Stimulated activated CD4-positive, alpha-beta T cell treated with anti-CD3 and anti-CD28 coated beads, Interleukin-15, amount 100 ng/mL, for 24 hours (primary cell): ENCODE results near the gene FAM111B.
"Not testable (repeated sequence)": the region's sequence is repeated elsewhere in the genome, so short reads cannot be mapped to it uniquely, and the experiment has no call there.

Experiments
- DNase-seq: peaks from one replicate; pipeline ENCODE4 v3.0.0-alpha.2; 2020

The FAM111B gene

DNA sequence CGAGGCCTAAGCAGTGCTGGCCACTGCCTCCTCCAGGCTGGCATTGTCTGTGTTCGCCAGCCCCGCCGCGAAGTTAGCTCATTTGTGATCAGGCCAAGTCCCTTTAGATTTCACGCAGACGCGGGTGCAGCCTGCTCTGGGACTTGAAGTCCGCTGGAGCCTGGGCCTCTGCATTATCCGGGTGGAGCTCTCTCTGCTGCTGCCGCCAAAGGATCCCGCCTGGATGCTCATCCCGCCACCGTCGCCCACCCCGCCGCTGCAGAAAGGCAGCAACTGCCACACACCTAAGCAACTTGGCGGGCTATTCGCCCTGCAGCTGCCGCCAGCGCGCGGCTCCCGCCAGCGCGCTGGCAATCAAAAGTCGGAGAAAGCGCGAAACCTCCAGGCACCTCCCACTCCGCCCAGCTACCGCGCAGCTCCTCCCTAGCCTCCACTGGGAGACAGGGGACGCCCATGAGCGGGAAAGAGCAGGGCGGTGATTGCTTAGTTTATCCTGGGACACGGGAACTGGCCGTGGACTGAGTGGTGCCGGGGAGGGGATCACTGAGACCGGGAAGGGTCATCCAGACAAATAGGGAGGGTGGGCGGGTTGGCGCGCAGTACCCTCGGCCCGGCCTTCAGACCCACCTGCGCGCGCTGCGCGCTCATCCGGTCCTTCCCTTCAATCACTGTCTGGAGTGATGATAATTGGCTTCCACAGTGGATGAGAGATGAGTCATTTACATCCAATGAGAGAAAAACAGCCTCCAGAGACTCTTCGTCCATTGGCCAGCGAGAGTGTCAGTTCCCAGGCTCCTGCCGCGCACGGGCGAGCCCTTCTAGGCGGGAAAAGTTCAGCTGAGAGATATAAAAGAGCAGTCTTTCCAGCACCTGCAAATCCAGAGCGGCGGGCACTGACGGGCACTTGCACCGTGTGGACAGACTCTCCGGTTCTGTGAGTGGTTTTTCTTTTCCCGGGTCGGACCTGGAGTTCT, at the start of gene FAM111B:
Gene FAM111B (plus strand): TSS at position 875 of the 974 bp plus-strand sequence. CDS start 2,389 bp downstream, outside the sequence.
- DNase-seq, result peak; percentile 84

DNA sequence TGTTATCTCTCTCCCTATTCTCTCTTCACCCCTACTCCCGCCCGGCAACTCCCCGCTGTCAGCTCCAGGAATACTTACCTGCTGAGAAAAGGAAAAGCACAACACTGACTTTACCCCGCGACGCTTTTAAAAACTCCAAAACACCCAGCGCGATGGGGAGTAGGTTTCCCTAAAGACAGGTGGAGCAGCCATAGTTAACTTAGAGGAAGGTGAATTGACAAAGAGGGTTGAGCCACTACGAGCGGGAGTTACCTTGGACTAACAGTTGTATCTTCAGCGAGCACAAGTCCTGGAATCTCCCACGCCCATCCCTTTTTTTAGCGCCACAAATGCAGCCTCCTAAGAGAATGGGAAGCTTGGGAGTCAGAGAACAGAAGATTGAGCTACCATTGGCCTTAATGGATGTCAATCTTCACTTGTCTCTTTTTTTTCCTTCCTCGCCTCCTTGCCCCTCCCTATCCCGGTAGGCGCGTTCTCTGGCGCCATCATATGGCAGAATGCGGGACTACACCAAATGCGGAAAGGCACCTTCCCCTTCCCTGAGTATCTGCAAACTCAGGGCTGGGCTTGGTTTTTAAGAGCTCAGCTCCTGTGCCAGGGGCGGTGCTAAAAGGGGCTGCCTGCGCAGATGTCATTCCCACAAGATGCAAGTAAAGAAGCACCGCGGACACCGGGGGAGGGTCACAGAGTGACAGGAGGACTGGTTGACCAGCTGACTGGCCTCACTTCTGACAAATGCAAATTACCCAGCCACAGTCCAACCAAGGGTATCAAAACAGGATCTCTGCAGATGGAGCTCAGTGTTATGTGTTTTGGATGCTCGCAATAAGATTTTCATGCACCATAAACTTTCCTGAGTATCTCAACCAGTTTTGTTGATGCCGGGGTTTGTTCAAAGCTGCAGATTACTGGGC, 48.7 kb upstream of the FAM111B start:
- DNase-seq, result peak; percentile 88

GRCh38 chr11:59060096-59060495, 46.9 kb upstream of the FAM111B start:
- DNase-seq, result not testable (repeated sequence)

- no peak for DNase-seq
Observed at GRCh38 chr11:59062602-59063529, 44.2 kb upstream of the FAM111B start.

GRCh38 chr11:59063996-59064727, 42.9 kb upstream of the FAM111B start:
- DNase-seq, result not testable (repeated sequence)

- no peak for DNase-seq
Observed at GRCh38 chr11:59069087-59069486, 38.0 kb upstream of the FAM111B start.

- DNase-seq, result no peak
Observed at GRCh38 chr11:59076876-59077571, 30.0 kb upstream of the FAM111B start.

GRCh38 chr11:59078435-59078834, 28.6 kb upstream of the FAM111B start:
- no peak for DNase-seq

DNA sequence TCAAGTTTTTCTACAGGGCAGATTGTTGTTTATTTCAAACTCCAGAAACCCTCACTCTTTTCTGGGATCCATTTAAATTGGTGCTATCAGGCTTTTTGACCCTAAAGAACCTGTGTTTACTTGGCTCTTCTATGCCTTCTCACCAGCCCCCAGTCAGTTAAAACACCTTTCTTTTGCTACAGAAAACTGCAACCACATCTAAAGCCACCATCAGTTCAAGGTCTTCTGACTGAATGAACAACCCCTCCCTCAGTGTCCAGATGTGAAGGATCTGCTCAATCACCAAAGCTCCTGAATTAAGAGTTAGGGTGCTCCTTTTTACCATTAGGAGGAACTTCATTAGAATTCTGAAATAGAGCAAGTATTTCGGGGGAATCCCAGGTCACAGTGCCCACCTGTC, 28.0 kb upstream of the FAM111B start:
- DNase-seq, result no peak

DNA sequence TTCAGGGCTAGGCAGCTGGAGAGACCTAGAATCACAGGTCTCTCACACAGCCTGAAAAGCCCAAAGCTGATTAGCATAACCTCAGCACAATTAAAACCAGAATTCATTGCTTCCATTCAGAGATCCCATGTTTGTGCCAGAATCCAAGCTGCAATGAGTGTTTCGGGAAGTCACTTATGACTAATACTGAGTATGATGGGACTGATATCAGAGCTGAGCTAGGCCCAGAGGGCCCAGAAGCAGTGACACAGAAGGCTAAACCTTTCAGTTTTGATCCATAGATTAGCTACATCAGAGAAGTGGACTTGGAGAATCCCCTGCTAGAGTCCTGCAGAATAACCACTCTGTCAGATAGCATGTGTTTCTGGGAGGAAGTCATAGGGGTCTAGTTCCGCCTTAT, 26.6 kb upstream of the FAM111B start:
- not testable (repeated sequence) for DNase-seq

- not testable (repeated sequence) for DNase-seq
Observed at GRCh38 chr11:59081430-59082020, 25.5 kb upstream of the FAM111B start.

GRCh38 chr11:59086007-59086406, 21.0 kb upstream of the FAM111B start, which contains the start of gene GLYATL1B:
Gene GLYATL1B, plus strand, starts transcription at chr11:59086307. Its CDS starts 0 bp downstream, at chr11:59086307.
- not testable (repeated sequence) for DNase-seq

DNA sequence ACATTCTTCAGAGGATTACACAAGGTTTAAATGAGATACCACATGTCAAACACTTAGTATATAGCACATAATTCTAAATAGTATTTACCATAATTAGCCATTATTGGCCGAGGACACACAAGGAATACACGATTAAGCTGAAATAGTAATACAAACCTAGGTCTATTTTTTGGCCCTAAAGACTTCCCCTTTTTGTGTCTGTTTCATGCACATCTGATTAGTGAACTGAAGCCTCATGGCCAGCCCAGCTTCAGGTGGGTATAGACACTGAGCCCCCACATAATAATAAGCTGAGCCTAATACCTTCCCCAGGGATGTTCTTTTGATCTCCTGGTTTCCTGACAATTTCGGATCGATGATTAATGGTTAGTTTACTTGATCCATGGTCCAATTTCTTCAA, 18.9 kb upstream of the FAM111B start:
- DNase-seq, result no peak

DNA sequence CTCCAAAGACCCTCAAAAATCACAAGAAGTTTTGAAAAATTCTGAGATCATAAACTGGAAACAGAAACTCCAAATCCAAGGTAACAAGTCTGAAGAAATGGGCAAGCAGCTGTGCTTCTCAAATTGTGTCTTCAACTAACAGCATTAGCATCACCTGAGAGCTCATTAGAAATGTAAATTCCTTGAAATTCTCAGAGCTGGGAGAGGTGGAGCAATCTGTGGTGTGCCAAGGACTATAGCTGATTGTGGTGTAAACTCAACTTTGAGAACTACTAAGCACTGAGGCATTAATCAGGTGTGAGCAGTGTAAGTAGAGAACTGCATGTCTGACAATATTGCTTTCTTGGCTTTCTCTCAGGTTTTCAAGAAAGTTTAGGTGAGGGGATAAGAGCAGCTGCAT, 13.5 kb upstream of the FAM111B start:
- DNase-seq, result not testable (repeated sequence)

GRCh38 chr11:59095225-59095624, 11.8 kb upstream of the FAM111B start:
- DNase-seq, result not testable (repeated sequence)

DNA sequence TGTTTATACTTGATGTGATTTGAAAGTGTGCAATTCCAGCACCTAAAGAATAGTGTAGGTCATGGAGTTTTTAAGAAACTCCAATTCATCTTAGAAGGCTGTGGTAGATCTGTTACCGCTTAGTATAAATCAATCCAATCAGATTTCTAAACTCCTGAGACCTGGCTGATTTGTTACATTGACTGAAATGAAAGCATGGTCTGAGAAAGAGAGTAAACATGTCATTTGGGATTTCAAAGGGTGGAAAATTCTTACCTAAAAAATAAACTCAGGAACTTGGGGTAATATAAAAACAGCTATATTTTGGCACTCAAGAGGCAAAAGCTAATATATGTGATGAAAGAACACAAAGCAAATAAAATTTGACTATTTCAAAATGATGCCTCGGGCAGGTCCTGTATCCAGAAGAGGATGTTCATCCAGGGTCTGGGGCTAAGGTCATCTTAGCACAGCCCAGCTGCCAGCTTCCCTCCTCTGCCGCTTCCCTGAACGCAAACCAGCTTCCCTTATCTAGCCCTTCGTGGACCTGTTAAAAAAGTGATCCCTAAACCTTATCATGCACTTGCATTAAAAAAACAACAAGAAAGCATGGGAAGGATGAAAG, 11.0 kb upstream of the FAM111B start:
- not testable (repeated sequence) for DNase-seq

DNA sequence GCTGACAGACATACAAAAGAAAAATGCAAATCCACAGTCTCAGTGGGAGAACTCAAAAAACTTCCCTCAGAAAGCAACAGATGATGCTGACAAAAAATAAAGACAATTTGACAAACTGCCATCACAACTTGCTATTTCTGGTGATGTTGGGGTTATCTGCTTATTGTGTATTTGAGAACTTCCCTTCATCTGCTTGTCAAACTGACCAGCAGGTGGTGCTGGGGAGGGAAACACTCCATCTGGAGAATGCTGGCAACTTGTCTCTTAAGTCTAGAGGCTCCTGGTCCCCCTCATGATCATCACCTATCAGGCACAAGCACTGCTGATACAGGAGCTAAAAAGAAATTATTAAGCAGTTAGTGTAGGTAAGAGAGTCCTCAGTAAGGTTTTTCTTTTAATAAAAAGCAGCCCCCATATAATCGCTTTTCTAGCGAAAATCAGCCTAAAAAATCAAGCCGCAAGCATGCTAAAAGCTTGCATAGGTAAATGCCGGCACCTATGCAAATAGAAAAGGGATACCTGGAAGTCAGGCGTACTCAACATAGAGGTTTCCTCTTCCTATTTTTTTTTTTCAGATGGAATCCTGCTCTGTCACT, 9.8 kb upstream of the FAM111B start:
- DNase-seq, result peak; percentile 74

- DNase-seq, result not testable (repeated sequence)
Observed at GRCh38 chr11:59097938-59098337, 9.1 kb upstream of the FAM111B start.

DNA sequence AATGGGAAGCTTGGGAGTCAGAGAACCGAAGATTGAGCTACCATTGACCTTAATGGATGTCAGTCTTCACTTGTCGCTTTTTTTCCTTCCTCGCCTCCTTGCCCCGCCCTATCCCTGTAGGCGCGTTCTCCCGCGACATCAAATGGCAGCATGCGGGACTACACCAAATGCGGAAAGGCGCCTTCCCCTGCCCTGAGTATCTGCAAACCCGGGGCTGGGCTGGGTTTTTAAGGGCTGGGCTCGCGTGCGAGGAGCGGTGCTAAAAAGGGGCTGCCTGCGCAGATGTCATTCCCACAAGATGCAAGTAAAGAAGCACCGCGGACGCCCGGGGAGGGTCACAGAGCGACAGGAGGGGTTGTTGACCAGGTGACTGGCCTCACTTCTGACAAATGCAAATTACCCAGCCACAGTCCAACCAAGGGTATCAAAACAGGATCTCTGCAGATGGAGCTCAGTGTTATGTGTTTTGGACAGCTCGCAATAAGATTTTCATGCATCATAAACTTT, 4.7 kb upstream of the FAM111B start:
- DNase-seq, result peak; percentile 82
